Placental pericyte (primary cell): Measurements from ENCODE around the gene AGFG1. TPM values are rescaled to one million over a fixed set of nuclear protein-coding genes. Genes with fewer than 3 reads are reported as not detected.

ENCODE experiments used
- total RNA-seq: library from RNA; depleted of rRNA; stranded (reverse); fragments of >200 nt; gene quantifications from 2 replicates; pipeline ENCODE4 v1.2.3, GENCODE V29; 2012

AGFG1 gene, protein sequence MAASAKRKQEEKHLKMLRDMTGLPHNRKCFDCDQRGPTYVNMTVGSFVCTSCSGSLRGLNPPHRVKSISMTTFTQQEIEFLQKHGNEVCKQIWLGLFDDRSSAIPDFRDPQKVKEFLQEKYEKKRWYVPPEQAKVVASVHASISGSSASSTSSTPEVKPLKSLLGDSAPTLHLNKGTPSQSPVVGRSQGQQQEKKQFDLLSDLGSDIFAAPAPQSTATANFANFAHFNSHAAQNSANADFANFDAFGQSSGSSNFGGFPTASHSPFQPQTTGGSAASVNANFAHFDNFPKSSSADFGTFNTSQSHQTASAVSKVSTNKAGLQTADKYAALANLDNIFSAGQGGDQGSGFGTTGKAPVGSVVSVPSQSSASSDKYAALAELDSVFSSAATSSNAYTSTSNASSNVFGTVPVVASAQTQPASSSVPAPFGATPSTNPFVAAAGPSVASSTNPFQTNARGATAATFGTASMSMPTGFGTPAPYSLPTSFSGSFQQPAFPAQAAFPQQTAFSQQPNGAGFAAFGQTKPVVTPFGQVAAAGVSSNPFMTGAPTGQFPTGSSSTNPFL
- 85.8 and 98.6 TPM in 2 replicates for total RNA-seq

DNA sequence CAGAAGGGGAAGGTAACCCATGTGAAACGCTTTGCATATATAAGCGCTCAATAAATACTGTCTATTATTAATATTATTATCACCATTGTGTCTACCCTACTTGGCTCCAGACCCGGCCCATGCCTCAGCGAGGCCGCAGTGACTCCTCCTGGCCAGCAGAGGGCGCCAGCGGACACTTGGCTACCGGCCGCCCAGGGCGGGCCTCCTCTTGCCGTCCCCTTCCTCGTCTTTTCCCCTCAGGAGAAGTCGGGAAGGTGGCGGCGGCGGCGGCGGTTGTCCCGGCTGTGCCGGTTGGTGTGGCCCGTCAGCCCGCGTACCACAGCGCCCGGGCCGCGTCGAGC, at the start of gene AGFG1:
Gene AGFG1 (plus strand): TSS at position 233 of the 341 bp plus-strand sequence. CDS start 266 bp downstream, outside the sequence.

DNA sequence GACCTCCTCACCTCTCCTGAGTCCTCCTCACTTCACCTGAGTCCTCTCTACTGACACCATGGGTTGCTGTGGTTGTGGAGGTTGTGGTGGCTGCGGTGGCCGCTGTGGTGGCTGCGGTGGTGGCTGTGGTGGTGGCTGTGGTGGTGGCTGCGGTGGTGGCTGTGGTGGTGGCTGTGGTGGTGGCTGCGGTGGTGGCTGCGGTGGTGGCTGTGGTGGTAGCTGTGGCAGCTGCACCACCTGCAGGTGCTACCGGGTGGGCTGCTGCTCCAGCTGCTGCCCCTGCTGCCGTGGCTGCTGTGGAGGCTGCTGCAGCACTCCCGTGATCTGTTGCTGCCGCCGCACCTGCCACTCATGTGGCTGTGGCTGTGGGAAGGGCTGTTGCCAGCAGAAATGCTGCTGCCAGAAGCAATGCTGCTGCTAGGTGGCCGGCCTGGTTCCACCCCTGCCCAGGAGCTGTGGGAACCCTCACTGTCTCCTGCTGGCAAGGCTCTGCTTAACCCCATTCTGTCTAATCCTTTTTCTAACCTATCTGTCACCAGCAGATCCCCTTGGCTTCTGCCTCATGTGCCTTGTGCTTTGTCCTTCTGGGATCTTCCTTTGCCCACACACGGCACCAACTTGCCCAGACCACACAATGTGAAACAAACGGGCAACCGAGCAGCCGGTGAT, 127.0 kb downstream of the AGFG1 start, which contains the start of gene SCYGR2:
Gene SCYGR2 (plus strand): TSS at position 59 of the 669 bp plus-strand sequence. CDS start 0 bp downstream, at position 59.

Other genes with a start within 250 kb of the AGFG1 start
- gene MFF, start 146.9 kb upstream of the AGFG1 start, total RNA-seq = 55.5 and 70.5 TPM in 2 replicates
- gene TM4SF20, start 92.8 kb upstream of the AGFG1 start, total RNA-seq = not detected in 2 replicates
- not detected in 2 replicates for gene SCYGR1, start 84.2 kb upstream of the AGFG1 start, total RNA-seq
- gene SCYGR2, start 126.7 kb downstream of the AGFG1 start, total RNA-seq = not detected in 2 replicates
- gene SCYGR3, start 142.7 kb downstream of the AGFG1 start, total RNA-seq = not detected in 2 replicates
- not detected in 2 replicates for gene SCYGR4, start 145.3 kb downstream of the AGFG1 start, total RNA-seq
- not detected in 2 replicates for gene SCYGR5, start 194.6 kb downstream of the AGFG1 start, total RNA-seq
- gene SLC19A3, start 245.9 kb downstream of the AGFG1 start, total RNA-seq = 0.14 and 2.4 TPM in 2 replicates